Stimulated activated CD4-positive, alpha-beta T cell treated with anti-CD3 and anti-CD28 coated beads, TNF-alpha, amount 100 ng/mL, for 24 hours (primary cell): ENCODE measurements around the gene MON2.

Experiments used
- DNase-seq, 3 experiments: peaks; one replicate each; pipeline ENCODE4 v3.0.0-alpha.2; 2020; ENCODE audit warnings: low read depth in 3 of 3

Gene MON2

DNA sequence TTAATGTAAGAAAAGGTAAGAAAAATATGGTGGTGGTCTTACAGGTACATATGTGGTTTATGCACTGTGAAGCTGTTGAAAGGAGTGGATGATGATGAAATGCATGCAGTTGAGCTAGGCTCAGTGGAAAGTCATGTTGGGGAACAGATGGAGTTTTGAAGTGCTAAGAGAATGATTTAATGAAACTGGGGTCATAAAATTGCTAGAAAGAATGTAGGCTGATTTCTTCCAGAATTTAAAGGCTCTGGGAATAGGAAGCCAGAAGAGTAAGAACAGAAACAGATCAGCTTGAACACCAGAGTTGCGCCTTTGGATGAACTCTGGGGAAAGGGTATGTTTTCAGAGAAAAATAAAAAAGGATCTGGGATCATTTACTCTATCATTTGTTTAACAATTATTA is 146.5 kb downstream of the MON2 start:
- DNase-seq: no peak

DNA sequence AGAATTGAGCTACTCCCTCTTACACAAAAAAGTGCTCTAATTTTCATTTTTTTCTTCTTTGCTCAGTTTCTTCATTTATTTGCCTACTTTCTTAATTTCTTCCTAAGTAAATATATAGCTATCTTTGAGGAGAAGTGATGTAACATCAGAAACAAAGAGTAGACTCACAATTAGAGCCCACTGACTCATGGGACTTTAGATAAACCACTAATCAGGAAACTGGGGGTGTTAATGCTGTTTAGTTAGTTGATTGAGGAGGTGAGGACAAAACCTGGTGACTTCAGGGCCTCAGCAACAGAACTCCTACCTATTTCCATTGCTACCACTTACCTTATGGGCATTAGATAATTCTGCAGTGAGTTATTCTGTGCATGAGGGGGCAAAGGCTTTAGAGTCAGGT is 151.7 kb downstream of the MON2 start:
- DNase-seq: no peak

DNA sequence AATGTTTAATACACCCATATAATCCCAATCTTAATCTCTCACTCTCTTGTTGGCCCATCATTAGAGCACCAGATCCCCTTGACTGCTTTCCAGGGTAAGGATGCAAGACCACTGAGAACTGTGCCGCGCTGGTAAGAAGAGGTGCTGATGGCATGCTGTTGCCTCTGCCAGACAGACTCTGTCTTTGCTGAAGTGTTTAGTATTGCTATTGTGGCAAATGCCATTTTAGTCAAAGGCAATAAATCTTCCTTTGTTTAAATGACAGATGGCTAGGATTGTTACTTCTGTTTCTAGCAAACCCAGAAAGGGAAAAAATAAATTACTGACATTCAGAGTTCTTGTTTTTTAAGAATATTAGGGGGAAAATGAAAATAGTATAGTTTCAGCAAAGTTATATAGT is 152.3 kb downstream of the MON2 start:
- no peak for DNase-seq

DNA sequence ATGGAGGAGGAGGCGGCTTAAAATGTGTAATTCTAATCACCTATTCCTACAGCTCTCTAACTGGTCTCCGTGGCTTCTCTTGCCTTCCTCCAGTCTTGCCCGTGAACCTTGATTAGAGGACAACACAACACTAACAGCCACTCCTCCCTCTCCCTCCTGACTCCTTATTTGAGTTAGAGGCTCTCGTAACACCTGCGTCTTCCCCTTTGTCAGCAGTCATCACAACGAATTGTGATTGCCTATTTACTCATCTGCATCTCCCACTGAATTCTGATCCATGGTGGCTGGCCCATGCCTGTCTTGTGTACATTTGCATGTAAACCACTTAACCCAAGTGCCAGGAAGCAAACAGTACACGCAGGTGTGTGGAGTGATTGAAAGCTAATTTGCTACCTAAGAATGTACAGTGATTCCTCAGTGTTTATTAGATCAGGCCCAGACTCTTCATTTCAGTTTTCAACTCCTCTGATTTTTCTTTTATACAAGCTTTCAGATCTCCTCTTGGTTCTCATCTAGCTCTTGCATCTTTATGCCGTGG is 154.5 kb downstream of the MON2 start:
- no peak for DNase-seq

DNA sequence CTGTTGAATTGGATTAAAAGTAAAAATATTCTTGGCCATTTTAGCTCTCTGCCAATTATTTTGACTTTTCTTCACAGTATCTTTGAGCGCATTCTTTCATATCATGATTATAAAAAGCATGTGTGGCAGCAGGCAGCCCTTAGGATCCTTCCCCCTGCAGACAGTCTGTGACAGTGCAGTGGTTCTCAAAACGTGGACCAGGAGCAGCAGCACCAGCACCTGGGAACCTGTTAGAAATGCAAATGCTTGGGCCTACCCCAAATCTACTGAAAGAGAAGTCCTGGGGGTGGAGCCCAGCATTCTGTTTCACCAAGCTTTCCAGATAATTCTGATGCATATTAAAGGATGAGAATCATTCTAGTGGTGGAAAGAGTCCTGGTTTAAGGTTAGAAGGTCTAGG is 155.6 kb downstream of the MON2 start:
- DNase-seq: no peak

DNA sequence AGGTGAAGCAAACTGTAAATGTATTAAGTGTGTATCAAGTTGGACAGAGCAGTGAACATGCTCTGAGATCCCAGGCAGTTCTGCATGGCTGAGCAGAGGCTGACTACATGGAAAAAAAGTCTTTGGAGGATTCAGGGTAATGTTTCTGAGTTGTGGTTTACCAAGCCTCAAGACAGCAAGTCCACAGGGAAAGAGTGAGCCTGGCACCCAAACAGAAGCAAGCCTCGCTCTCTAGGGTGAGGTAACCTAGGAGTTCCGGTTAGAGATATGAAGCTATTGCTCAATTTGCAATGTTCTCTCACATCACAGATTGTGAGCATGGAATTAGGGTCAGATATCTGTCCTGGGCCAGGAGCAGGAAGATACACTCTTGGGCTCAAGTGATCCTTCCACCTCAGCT is 158.6 kb downstream of the MON2 start:
- no peak for DNase-seq

DNA sequence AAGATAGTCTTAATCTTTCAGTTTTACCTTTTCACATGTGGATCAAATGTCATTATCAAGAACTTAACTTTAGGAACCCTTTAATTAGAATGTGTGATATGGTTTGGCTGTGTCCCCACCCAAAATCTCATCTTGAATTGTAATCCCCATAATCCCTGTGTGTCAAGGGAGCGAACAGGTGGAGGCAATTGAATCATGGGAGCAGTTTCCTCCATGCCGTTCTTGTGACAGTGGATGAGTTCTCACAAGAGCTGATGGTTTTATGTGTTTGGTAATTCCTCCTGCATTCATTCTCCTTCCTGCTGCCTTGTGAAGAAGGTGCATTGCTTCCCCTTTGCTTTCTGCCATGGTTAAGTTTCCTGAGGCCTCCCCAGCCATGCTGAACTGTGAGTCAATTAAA is 160.6 kb downstream of the MON2 start:
- DNase-seq: no peak

DNA sequence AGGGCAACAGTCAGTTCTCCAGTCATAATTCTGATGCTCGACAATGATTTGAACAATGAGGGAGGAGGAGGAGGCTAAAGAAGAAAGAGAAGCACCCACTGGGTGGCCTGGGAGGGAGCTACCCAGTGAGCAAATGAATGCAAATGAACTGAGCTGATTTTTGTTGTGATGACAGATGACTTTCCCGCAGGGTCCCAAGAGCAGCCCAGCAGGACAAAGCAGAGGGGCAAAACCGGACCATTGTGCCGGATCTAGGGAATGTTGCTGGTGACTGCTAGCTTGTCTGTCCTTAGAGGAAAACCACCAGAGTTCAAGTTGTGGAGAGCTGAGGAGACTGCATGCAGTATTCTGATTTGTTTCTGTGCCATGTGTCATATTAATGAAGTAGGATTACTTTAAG is 162.8 kb downstream of the MON2 start:
- no peak for DNase-seq

DNA sequence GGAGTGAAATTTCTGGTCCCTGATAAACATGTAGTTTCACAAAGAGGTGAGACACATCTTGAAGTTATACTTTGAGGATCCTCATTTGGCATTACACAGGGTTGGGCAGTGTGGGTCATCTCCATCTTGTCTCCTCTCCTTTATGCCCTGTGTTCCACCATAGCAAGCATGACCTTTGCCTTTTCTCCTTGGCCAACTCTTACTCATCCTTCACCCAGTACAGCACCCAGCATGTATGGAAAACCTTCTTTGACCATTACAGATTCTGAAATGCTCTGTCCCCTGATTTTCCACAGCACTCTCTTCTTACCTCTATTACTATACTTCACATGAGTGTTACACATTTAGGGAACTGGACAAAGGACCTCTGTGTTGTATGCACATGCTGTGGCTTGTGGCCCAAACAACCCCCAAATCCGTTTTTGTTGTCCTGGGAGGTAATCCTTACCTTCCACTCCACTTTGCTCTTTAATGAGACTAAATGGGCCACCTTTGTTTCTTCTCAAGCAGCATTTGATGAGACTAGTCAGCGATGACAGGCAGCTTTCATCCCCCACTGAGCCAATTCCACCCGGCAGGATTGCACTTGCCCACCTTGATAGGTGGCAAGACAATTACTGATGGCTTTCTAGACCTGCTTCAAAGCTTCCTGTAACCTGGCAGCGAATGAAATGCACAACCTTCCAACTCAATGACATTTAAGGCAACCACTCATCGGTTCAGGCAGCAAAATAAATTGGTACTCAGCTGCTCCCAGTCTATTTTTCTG is 163.5 kb downstream of the MON2 start:
- no peak for DNase-seq

DNA sequence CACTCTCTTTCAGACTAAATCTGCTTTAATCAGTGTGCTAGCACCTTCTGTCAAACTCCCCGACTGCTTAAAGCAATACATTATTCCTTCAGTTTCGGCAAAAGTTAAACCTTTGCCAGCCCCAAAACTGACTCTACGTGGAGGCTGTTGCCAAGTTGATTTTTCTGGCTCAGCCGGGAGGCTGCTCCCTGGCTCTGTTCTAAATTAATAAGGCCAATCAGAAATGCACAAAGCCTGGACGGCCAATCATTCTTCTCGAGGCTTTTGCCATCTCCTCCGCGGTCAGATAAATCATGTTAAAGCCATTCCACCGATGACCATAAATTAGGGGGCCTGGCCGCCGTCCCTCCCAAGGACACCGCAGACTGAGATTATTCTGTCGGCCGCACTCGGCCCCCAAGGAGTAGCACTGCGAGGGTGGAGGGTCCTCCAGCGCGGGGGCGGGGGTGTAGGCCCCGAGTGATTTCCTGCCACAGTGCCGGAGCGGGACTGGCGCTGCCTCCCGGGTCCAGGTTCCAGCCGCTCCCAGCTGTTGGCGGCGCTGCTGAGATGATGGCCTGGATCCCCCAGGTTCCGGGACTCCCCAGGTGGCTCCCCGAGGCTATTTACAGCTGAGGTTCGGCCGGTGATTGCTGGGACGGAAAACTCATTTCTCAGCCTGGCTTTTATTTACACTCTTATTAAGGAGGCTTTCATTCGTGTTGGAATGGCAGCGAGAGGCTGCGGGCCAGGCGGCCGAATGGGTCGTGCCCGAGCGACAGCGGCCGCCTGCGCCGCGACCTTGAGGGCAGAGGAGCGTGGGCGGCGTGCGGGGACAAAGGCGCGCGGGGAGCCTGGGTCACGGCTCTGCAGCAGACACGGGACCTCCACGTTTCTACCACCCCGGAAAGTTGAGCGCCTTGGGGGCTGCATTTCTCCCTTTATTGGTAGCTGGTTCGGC is 165.1 kb downstream of the MON2 start:
- DNase-seq: peak in 1 of 3 experiments; percentile 4

DNA sequence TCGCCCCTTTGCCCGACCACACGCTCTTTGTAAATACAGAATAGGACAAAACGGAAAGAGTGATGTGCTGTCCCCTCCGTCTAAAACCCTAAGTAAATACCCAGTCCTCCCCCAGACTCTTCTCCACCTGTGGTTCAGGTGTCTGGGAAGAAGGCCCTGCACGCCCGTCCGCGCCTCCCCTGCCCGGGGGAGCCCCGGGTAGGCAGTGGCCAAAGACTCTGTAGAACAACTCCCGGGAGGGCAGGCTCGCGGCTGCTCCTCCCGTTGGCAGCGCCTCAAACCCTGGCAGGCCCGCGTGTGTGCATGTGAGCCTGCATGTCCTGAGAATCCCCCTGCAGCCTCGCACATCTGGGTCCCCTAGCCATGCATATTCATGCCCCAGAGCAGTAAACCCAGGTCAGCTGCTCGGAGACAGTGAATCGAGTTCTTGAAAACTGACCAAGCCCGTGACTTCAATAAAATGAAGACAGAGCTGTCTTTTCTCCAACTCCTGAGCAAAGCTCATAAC is 165.8 kb downstream of the MON2 start:
- peak in 1 of 3 experiments; percentile 7 for DNase-seq

DNA sequence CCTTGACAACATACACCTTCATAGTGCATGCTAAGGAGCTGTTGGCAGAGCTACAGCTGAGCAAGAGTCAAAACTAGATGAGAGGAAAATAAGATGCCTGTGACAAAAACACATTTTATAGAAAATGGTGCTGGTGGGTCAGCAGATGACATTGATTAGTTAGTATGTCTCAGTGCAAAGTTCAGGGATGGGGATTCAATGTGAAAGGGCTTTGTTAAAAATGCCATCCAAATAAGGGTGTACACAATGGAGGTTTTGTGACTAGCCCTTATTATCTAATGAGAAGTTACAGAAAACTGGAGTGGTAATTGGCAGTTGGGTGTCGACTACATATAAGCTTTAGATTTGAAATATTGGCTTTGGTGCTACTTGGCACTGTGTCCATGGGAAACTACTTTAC is 169.0 kb downstream of the MON2 start:
- no peak for DNase-seq

DNA sequence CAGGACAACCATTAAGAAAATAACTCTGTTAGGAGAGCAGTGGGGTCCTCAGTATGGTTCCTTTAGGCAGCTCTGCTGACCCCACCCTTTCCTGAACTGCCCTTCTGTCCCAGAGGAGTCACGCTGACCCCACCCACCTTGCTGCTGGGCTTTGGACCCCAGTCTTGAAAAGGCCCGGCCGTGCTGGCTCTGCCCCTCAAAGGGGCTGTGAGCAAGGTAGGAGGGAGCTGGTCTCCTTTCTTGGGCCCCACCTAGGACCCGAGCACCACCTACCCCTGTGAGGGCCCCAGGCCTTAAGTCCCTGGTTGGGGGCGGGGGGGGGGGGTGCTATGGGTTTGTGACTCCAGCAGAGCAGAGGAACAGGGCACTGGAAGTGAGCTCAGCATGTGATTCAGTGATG is 171.1 kb downstream of the MON2 start:
- DNase-seq: no peak

DNA sequence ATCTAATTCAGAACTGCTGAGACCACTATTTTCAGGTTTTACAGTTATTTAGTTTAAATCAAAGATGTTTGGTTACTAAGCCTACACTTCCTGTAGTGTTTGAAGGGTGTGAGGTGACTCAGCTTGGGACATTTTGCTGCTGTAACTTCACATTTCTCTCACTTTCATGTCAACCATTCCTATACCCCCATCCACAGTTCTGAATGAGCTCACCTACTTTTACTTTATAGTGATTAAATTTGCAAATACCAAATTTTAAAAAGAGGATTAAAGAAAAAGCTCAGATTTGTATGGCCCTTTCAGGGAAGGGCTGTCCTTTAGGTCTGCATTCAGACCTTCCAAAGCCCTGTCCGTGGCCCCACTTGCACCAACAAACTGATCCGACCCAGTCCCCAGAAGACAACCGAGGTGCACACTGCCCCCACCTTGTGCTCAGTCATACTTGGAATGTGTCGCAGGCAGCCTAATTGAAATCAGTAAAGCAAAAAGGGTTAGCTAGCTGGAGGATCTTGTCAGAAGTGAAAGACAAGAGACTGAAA is 174.4 kb downstream of the MON2 start:
- DNase-seq: peak; percentile 11 to 36 (median 12)

DNA sequence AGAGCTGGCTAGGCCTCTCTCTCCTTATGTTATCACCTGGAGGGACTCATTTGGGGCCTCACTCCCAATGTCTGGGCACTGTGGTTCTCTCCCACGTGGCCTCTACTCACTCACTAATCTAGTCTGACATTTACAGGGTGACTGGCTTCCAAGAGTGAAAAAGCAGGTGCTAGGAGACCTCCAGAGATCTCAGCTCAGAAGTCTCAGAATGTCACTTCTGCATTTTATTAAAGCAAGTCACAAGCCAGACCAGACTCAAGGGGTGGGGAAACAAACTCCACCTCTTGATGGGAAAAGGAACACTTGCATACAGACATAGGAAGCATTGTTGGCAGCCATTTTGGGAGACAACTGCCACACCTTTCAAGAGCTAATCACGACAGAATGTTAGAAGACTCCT is 175.9 kb downstream of the MON2 start:
- no peak for DNase-seq

DNA sequence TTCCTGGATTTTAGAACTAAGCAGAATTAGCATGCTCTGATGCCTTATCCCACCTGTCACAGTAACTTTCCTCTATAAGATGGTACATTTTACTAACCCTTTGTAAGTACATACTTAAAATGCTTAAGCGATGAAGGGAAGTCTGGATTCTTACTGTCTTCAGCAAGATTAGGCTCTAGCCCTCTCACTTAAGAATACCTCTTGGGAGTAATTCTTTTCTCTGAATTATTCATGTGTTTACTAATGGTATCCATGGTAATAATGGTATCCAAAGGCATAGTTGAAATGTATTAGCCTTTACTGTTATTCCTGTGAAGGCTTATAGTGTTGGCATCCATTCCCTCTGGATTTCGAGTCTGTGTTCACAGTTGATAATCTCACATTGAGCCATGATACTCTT is 176.9 kb downstream of the MON2 start:
- DNase-seq: no peak

DNA sequence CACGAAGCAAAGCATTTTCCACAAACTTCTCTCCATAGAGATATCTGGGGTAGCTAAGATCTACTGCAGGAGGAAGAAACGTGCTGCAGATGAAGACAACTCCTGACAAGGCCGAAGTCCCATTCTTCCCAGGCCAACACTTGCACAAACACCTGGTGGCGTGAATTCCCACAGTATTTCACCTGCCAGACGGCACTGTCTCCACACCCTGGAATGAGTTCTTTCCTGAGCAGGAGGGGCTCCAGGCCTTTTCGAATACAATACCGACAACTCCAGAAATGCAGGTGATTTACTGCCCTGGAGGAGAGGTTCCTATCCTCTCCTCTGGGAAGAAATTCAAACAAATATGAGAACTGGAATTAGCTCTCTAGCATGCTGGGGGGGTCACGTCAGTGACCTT is 179.9 kb downstream of the MON2 start:
- no peak for DNase-seq

DNA sequence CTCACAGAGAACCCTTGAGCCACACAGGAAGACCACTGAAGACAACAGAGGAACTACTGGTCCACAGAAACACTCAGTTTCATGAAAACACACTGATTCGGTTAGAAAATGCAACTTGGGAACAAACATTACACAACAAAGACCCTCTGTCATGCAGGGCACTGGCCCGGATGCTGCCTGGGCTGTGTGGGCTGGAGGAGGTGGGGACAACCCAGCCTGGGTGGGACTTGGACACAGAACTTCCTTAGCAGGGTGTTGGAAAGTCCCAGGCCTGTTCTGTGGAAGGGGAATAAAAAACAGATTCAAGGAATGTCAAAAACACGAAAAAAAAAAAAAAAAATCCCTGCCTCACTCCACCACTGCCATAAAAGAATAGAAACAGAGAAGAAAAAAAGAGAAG is 181.0 kb downstream of the MON2 start:
- DNase-seq: no peak

DNA sequence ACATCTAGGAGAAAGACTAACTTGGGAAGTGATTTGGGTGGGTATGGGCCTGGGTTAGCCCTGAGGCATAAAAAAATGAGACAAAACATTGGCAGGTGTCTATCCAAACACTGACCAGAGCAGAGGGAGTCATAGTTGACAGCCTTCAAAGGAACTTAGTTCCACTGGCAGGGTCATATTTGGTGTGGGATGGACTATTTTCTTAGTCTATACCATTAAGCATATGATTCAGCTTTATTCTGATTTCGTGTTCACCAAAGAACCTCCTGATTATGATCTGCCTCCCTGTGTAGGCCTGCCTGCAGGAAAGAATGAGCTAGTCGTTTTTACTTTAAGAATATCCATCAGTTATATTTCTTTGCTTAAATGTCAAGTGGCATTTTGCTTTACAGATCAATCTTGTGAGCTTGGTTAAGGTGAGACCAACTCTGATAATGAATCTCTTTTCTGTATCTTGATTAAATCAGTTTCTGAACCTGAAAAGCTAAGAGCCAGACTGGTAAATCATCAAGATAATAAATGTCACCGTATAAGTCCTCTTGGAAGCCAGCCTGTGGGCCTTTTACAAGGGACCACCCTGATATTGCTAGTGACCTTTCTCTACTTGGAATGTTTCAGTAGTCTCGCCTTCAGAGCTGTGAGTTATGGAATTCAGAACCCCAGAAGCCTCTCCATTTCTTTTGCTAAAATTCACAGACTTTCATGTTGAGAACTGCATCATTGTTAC is 182.9 kb downstream of the MON2 start:
- no peak for DNase-seq
